ENCODE measurements around the gene VARS2. TPM values are rescaled to one million over a fixed set of nuclear protein-coding genes. Genes with fewer than 3 reads are reported as not detected.

VARS2 gene
- total and polyA plus RNA-seq, 3 experiments from 2014 or later, result 16.2 to 86.0 (median 82.4) TPM

- Mint-ChIP-seq H3K27ac (peak overlapping the region in 3 of 8 donors; percentile 56 to 95 (median 57)), H3K36me3 (peaks cover 0 to 2% (median 0%) of the 10 kb centered on the region in 3 donors), H3K27me3 (peaks cover 0 to 7% of the 10 kb centered on the region in 2 donors), H3K4me1 (peaks cover 30 to 49% (median 34%) of the 10 kb centered on the region in 3 donors), H3K4me3 (peak overlapping the region in 1 of 7 donors; percentile 57), H3K9me3 (no peaks in the 10 kb centered on the region)
- Histone ChIP-seq H3K9me3 (ENCODE audit: low read length) (no peaks in the 10 kb centered on the region), H3K27me3 (ENCODE audit: insufficient read depth, low read length, poor library complexity, severe bottlenecking) (no peaks in the 10 kb centered on the region), H3K27ac (ENCODE audit: low read depth, low read length) (no peak overlapping the region), H3K36me3 (ENCODE audit: insufficient read depth, low read length) (no peaks in the 10 kb centered on the region), H3K4me3 (ENCODE audit: low read length) (no peak overlapping the region), H3K4me1 (ENCODE audit: insufficient read depth, low read length) (peaks cover 44% of the 10 kb centered on the region)
- CTCF ChIA-PET, result interaction anchor here (0.8 to 12.3 kb wide), 2 partner anchors 57 to 197 kb away, joined by 3 to 148 read pairs; no protein-coding TSS in a partner anchor
- POLR2A ChIA-PET, result no interaction called here
- DNase-seq, result no peak
These were observed 31.8 kb upstream of the VARS2 start for GRCh38 chr6:30882204-30882758.

- no peaks in the 10 kb centered on the region for H3K9me3 ChIP-seq (ENCODE audit: low read length)
- peak in 1 of 5 donors; percentile 42 for DNase-seq
- Mint-ChIP-seq H3K4me3 (peak overlapping the region; percentile 69 to 91 (median 76)), H3K36me3 (peaks cover 0 to 2% (median 0%) of the 10 kb centered on the region in 3 donors), H3K9me3 (no peaks in the 10 kb centered on the region), H3K4me1 (peaks cover 26 to 42% (median 28%) of the 10 kb centered on the region in 3 donors), H3K27me3 (peaks cover 0 to 7% of the 10 kb centered on the region in 2 donors), H3K27ac (peak overlapping the region in 7 of 8 donors; percentile 41 to 95 (median 75))
- no peaks in the 10 kb centered on the region for H3K27me3 ChIP-seq (ENCODE audit: insufficient read depth, low read length, poor library complexity, severe bottlenecking)
- ChIA-PET CTCF (interaction anchor here (1.3 to 12.3 kb wide), 2 partner anchors 57 to 197 kb away, joined by 5 to 148 read pairs; no protein-coding TSS in a partner anchor), POLR2A (interaction anchor here (0.8 kb wide), 1 partner anchor 145 kb away, joined by 3 read pairs; no protein-coding TSS in a partner anchor)
- H3K4me3 ChIP-seq (ENCODE audit: low read length), result no peak overlapping the region
- H3K27ac ChIP-seq (ENCODE audit: low read depth, low read length), result peak overlapping the region; percentile 60
- peaks cover 37% of the 10 kb centered on the region for H3K4me1 ChIP-seq (ENCODE audit: insufficient read depth, low read length)
- no peaks in the 10 kb centered on the region for H3K36me3 ChIP-seq (ENCODE audit: insufficient read depth, low read length)
These were observed 31.0 kb upstream of the VARS2 start for GRCh38 chr6:30882759-30883684.

- Histone ChIP-seq H3K27ac (ENCODE audit: low read depth, low read length) (peak within 1 kb of the TSS; percentile 76), H3K9me3 (ENCODE audit: low read length) (no peaks in the 10 kb centered on the region), H3K4me1 (ENCODE audit: insufficient read depth, low read length) (peaks cover 34% of the 10 kb centered on the region), H3K27me3 (ENCODE audit: insufficient read depth, low read length, poor library complexity, severe bottlenecking) (no peaks in the 10 kb centered on the region), H3K36me3 (ENCODE audit: insufficient read depth, low read length) (no peaks in the 10 kb centered on the region), H3K4me3 (ENCODE audit: low read length) (peak within 1 kb of the TSS; percentile 62)
- CTCF ChIA-PET, result interaction anchor here (0.9 to 12.3 kb wide), 5 partner anchors 58 to 196 kb away, joined by 3 to 148 read pairs (median 4); partner anchors contain the start of gene IER3
- H3K36me3 Mint-ChIP-seq, result peaks cover 0 to 2% (median 2%) of the 10 kb centered on the region in 3 donors
- no peaks in the 10 kb centered on the region for H3K9me3 Mint-ChIP-seq
- H3K4me1 Mint-ChIP-seq, result peaks cover 26 to 34% (median 28%) of the 10 kb centered on the region in 3 donors
- POLR2A ChIA-PET, result interaction anchor here (0.5 to 1.1 kb wide), 6 partner anchors 33 to 390 kb away, joined by 3 to 5 read pairs (median 4); partner anchors contain the start of gene FLOT1
- peak within 1 kb of the TSS; percentile 72 to 95 (median 85) for H3K4me3 Mint-ChIP-seq
- DNase-seq, result peak; percentile 32 to 65 (median 43)
- peak within 1 kb of the TSS in 7 of 8 donors; percentile 12 to 92 (median 73) for H3K27ac Mint-ChIP-seq
- H3K27me3 Mint-ChIP-seq, result peaks cover 0 to 7% of the 10 kb centered on the region in 2 donors
These were observed 30.1 kb upstream of the VARS2 start, which contains the start of gene DDR1 for GRCh38 chr6:30883685-30884520. TSS of gene DDR1 (plus strand) at chr6:30884519. CDS start at chr6:30888730, 4,211 bp downstream.

- H3K27me3 Mint-ChIP-seq, result peaks cover 0 to 7% of the 10 kb centered on the region in 2 donors
- peak overlapping the region; percentile 72 to 95 (median 85) for H3K4me3 Mint-ChIP-seq
- Histone ChIP-seq H3K27me3 (ENCODE audit: insufficient read depth, low read length, poor library complexity, severe bottlenecking) (no peaks in the 10 kb centered on the region), H3K4me3 (ENCODE audit: low read length) (peak overlapping the region; percentile 62), H3K27ac (ENCODE audit: low read depth, low read length) (peak overlapping the region; percentile 76), H3K36me3 (ENCODE audit: insufficient read depth, low read length) (no peaks in the 10 kb centered on the region), H3K4me1 (ENCODE audit: insufficient read depth, low read length) (peaks cover 34% of the 10 kb centered on the region), H3K9me3 (ENCODE audit: low read length) (no peaks in the 10 kb centered on the region)
- no peaks in the 10 kb centered on the region for H3K9me3 Mint-ChIP-seq
- peaks cover 0 to 7% (median 2%) of the 10 kb centered on the region in 3 donors for H3K36me3 Mint-ChIP-seq
- POLR2A ChIA-PET, result interaction anchor here (0.6 to 1.1 kb wide), 6 partner anchors 11 to 203 kb away, joined by 3 to 5 read pairs (median 3); partner anchors contain the start of gene FLOT1
- H3K27ac Mint-ChIP-seq, result peak overlapping the region in 5 of 8 donors; percentile 12 to 92 (median 73)
- peak in 4 of 5 donors; percentile 12 to 59 (median 23) for DNase-seq
- CTCF ChIA-PET, result interaction anchor here (0.9 to 12.3 kb wide), 5 partner anchors 59 to 206 kb away, joined by 3 to 148 read pairs (median 3); partner anchors contain the start of gene IER3
- H3K4me1 Mint-ChIP-seq, result peaks cover 26 to 34% (median 28%) of the 10 kb centered on the region in 3 donors
These were observed 29.2 kb upstream of the VARS2 start for GRCh38 chr6:30884521-30885480.

- Histone ChIP-seq H3K27ac (ENCODE audit: low read depth, low read length) (peak overlapping the region; percentile 76), H3K4me3 (ENCODE audit: low read length) (peak overlapping the region; percentile 62), H3K36me3 (ENCODE audit: insufficient read depth, low read length) (no peaks in the 10 kb centered on the region), H3K9me3 (ENCODE audit: low read length) (no peaks in the 10 kb centered on the region), H3K27me3 (ENCODE audit: insufficient read depth, low read length, poor library complexity, severe bottlenecking) (no peaks in the 10 kb centered on the region), H3K4me1 (ENCODE audit: insufficient read depth, low read length) (peaks cover 34% of the 10 kb centered on the region)
- peak in 1 of 5 donors; percentile 21 for DNase-seq
- Mint-ChIP-seq H3K36me3 (peaks cover 0 to 14% (median 2%) of the 10 kb centered on the region in 3 donors), H3K27me3 (peaks cover 0 to 7% of the 10 kb centered on the region in 2 donors), H3K9me3 (no peaks in the 10 kb centered on the region), H3K27ac (peak overlapping the region in 5 of 8 donors; percentile 12 to 73 (median 69)), H3K4me1 (peaks cover 26 to 34% (median 28%) of the 10 kb centered on the region in 3 donors), H3K4me3 (peak overlapping the region; percentile 68 to 95 (median 85))
- CTCF ChIA-PET, result interaction anchor here (1.0 to 12.3 kb wide), 2 partner anchors 60 to 206 kb away, joined by 3 to 148 read pairs; no protein-coding TSS in a partner anchor
- POLR2A ChIA-PET, result interaction anchor here (0.6 kb wide), 1 partner anchor 10 kb away, joined by 3 read pairs; no protein-coding TSS in a partner anchor
These were observed 28.5 kb upstream of the VARS2 start for GRCh38 chr6:30885481-30885998.

All from CD8-positive, alpha-beta memory T cell (primary cell).